ENCODE results near the gene PLEKHN1.

Gene PLEKHN1

DNA sequence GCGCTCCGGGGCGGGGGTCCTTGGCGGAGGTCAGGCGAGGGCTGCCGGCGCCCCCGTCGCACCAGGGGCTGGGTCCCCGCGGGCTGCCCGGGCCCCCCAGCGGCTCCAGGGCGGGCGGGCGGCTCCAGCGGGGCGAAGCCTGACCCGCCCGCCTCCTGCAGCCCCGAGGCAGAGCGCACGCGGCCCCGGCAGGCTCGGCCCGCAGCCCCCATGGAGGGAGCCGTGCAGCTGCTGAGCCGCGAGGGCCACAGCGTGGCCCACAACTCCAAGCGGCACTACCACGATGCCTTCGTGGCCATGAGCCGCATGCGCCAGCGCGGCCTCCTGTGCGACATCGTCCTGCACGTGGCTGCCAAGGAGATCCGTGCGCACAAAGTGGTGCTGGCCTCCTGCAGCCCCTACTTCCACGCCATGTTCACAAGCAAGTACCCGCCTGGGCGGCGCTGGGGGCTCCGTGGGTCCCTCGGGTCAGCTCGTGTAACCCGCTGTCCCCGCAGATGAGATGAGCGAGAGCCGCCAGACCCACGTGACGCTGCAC, 5.1 kb upstream of the PLEKHN1 start:
- DNase-seq = no peak

DNA sequence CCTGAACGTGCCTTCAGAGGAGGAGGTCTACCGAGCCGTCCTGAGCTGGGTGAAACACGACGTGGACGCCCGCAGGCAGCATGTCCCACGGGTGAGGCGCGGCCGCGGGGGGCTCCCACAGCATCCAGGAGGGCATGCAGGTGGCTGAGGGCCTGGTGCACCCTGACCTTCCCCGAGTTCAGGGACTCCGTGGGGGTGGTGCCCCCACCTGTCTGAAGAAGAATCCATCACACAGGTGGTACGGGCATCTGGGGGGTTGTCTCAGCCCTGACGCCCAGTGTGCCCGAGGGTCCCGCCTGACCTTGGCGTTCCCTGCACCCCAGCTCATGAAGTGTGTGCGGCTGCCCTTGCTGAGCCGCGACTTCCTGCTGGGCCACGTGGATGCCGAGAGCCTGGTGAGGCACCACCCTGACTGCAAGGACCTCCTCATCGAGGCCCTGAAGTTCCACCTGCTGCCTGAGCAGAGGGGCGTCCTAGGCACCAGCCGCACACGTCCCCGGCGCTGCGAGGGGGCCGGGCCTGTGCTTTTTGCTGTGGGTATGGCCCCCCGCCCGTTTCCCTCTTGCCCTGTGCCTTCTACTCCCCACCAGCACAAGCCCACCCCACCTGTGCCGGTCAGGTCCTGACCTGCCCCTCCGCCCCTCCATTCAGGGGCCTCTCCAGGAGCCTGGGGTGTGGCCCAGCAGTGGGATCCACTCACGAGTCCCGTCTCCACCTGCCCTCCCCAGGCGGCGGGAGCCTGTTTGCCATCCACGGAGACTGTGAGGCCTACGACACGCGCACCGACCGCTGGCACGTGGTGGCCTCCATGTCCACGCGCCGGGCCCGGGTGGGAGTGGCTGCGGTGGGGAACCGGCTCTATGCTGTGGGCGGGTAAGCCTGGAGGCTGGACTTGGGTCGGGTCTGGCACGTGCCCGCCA, 3.6 kb upstream of the PLEKHN1 start:
- no peak for DNase-seq

DNA sequence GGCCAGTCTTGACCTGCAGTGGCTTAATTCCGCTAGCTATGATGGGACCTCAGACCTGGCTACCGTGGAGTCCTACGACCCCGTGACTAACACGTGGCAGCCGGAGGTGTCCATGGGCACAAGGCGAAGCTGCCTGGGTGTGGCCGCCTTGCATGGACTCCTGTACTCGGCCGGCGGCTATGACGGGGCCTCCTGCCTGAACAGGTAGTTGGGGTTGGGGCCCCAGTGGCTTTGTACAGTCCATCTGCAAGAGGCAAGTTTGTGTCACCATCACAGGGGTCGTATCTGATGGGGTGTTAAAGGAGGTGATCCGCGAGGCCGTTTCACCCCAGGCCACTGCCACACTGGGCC, 3.0 kb upstream of the PLEKHN1 start:
- no peak for DNase-seq

DNA sequence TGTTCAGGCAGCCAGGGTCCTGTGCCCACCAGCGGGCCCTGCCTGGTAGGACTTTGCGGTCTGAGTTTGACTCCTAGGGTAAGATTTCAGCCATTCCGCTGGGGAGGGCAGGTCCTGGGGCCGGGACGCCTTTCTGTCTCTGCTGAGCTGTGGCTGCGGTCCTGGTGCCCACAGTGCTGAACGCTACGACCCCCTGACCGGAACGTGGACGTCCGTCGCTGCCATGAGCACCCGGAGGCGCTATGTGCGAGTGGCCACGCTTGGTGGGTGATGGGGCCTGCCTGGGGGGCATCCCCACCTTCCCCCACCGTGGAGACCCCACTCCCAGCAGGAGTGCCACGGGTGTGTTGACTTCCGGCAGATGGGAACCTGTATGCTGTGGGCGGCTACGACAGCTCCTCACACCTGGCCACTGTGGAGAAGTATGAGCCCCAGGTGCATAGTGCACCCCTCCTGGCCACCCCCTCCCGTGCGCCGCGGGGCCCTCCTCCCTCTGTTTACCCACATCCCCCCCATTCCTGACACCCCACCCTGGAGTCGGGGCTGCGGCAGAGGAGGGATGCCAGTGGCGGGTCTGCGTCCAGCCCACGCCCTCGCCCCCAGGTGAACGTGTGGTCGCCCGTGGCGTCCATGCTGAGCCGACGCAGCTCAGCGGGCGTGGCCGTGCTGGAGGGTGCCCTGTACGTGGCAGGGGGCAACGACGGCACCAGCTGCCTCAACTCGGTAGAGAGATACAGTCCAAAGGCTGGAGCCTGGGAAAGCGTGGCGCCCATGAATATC, 2.3 kb upstream of the PLEKHN1 start:
- DNase-seq = no peak

DNA sequence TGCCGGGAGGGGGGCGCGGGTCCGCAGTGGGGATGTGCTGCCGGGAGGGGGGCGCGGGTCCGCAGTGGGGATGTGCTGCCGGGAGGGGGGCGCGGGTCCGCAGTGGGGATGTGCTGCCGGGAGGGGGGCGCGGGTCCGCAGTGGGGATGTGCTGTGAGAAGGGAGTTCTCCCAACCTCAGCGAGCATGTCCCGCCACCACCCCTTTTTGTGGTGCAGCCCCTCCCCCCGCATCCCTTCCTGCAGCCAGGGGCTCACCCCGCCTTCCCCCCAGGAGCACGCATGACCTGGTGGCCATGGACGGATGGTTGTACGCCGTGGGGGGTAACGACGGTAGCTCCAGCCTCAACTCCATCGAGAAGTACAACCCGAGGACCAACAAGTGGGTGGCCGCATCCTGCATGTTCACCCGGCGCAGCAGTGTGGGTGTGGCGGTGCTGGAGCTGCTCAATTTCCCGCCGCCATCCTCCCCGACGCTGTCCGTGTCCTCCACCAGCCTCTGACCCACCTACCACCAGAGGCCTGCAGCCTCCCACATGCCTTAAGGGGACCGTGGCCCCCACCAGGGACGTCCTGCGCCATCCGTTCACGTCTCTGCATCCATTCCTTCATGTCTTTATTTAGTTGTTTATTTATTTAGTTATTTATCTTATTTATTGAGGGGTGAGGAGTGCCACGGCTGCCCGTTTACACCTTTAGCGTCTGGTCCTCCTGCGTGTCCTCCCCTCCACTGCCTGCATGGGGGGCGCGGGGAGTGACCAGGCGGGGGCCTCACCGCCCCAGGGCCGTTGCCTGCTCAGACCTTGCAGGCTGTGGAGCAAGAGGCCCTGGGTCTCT, 1.4 kb upstream of the PLEKHN1 start:
- DNase-seq = no peak

DNA sequence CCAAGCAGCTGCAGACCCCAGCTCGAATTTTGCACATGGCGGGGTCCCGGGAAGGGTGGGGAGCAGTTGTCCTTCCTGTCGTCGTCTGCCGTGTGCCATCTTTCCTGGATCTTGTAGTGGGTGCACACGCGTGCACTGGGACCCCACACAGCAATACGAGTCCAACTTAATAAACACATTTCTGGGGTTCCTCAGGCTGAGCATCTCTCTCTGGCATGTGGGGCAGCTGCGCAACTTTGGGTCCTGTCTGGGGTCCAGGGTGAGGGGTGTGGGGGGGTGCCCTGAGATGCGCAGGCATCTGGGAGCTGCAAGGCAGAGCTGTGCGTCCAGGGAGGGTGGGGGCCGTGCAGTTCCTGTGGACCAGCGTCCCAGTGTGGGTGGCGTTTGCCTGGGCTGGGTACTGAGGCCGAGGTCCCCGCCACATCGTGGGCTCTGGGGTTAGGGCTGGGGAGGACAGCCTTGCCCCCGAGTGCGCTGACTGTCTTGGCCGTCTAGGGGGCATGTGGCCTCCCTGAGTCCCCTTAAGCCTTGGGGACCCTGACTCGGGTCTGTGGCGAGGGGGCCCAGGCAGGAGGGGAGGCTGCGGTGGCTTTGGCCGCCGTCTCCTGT, 652 bp upstream of the PLEKHN1 start:
- no peak for DNase-seq

DNA sequence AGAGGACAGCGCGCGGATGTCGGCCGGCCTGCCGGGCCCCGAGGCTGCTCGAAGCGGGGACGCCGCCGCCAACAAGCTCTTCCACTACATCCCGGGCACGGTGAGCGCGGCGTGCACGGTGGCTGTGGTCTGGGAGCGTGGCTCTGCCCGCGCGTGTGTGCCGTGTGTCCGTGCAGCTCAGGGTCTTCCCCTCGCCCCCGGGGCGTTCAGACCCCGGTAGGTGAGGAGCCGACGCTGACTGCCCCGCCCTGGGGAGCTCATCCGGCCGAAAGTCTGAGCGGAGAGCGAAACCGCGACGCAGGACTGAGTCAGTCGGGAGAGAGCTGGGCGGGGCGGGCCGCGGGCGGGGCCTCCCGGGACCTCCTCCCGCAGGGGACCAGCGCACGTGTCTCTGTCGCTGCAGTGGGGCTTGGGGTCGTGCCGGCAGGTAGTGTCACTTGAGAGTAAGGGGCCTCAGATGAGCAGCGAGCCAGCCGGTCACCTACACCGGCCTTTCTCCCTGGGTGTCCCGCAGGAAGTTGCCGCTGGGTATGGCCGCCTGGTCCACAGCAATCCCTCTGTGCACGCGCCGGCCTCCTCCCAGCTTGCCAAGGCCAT, 520 bp downstream of the PLEKHN1 start:
- peak; percentile 87 for DNase-seq

DNA sequence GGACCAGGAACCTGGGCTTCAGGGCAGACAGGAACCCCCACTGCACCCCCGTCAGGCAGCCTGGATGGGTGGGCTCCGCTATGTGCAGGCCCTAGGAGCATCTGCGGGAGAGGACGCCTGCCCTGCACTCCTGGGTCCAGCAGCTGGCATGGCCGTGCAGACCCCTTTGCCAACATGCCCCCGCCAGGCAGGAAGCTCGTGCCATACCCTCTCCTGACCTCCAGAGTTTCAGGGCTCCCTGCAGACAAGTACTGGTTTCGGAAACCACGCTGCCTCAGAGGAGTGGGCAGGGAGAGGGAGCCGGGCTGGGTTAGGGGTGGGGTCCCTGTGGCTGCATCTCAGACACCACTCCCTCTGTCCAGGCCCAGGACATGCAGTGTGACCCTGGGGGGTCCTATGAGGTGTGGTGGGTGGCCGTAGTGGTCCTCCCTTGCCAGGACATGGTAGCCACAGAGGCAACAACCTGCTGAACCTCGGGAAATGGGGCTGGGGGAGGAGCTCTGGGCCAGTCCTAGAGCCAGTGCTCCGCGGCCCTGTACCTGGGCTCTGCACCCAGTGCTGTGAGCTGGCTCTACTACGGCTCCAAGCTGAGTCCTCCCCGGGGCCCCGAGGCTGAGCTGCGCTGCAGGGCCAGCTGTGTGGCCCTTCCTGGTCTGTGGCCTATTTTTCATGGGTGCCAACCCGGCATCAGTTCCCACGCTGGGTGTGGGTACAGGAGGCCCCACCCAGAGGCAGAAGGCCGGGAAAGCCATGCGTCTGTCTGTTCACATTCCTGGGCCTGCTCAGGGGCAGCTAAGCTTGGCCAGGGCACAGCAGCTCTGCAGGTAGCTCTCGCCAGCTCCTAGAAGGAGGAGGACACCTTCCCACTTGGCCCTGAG, 1.4 kb downstream of the PLEKHN1 start:
- no peak for DNase-seq

DNA sequence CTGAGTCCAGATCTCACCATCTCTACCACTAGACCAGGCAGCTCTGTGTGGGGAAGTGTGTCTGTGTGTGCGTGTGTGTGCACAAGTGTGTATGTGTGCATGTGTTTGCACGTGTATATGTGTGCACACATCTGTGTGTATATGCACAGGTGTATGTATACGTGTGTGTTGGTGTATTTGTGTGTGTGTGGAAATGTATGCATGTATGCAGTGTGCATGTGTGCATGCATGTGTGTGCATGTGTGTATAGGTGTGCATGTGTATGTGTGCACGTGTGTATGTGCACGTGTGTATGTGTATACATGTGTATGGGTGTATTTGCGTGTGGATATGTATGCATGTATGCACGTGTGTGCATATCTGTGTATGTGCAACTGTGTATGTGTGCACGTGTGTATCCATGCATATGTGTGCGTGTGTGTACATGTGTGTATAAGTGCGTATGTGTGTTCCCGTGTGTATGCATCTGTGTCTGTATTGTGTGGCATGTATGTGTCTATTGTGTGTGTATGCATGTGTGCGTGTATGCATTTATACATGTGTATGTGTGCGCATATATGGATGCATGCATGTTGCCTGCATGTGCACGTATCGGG, 3.1 kb downstream of the PLEKHN1 start:
- DNase-seq = no peak

DNA sequence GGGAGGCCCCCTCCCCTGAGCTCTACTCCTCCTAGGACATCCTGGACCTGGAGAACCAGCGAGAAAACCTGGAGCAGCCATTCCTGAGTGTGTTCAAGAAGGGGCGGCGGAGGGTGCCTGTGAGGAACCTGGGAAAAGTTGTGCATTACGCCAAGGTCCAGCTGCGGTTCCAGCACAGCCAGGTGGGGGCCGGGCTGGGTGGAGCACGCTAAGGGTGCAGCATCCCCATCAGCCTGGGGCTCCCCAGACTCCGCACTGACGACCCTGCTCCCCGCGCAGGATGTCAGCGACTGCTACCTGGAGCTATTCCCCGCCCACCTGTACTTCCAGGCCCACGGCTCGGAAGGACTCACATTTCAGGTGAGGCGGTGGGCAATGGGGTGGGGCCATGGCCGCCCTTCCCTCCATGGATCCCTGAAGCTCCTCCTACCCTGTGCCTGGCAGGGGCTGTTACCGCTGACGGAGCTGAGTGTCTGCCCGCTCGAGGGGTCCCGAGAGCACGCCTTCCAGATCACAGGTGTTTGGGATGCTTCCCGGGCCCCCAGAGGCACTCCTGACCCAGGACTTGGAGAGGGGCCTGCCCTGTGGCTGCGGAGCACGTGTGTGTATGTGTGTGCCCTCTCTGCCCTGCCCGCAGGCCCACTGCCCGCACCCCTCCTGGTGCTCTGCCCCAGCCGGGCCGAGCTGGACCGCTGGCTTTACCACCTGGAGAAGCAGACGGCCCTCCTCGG, 4.1 kb downstream of the PLEKHN1 start:
- no peak for DNase-seq

DNA sequence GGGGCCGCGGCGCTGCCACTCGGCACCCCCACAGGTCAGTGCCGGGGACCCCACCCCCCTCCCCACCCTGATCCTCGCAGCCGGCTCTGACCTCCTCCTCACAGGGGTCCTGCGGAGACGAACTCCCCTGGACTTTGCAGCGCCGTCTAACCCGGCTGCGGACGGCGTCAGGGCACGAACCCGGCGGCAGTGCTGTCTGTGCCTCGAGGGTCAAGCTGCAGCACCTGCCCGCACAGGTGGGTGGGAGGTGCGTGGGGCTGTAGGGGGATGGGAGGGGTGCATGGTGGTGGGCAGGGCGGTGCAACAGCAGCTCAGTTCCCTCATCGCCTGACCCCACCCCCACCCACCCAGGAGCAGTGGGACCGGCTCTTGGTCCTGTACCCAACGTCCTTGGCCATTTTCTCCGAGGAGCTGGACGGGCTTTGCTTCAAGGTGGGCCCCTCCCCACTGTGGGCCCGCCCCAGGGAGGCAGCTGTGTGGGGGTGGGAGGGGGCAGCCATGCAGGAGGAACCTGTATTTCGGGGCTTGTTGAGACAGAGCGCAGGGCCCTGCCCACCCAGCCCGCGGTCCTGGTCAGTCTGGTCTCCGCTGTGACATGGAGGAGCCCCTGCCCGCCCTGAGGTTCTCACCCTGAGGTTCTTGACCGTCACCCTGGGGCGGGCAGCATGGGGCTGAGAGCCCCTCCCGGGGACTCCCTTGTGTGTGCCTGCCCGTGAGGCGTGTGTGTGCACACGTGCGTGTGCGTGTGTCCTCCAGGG, 4.9 kb downstream of the PLEKHN1 start:
- no peak for DNase-seq

DNA sequence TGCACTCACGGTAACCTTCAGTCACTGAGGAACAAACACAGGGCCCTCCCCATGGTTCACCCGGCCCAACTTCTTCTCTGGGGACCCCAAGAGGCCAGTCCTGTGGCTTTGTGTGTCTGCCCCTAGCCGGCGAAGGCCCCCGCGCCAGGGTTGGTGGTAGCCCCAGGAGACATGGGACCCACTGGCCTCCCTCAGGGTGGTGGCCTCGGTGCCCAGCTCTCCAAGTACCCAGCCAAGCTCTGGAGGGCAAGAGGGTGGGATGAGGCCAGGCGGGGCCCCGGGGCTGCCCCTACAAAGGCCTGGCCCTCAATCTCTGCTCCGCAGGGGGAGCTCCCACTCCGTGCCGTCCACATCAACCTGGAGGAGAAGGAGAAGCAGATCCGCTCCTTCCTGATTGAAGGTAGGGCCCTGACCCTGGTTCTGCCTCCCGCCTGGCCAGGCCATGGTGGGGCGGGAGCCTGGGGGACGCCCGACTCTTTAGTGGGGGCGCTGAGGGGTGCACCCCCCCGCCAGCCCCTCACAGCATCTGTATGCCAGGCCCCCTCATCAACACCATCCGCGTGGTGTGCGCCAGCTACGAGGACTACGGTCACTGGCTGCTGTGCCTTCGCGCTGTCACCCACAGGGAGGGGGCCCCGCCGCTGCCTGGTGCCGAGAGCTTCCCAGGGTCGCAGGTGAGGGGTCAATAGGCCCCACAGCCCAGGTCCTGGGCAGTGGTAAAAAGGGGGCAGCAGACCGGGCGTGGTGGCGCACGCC, 5.6 kb downstream of the PLEKHN1 start:
- DNase-seq = no peak

DNA sequence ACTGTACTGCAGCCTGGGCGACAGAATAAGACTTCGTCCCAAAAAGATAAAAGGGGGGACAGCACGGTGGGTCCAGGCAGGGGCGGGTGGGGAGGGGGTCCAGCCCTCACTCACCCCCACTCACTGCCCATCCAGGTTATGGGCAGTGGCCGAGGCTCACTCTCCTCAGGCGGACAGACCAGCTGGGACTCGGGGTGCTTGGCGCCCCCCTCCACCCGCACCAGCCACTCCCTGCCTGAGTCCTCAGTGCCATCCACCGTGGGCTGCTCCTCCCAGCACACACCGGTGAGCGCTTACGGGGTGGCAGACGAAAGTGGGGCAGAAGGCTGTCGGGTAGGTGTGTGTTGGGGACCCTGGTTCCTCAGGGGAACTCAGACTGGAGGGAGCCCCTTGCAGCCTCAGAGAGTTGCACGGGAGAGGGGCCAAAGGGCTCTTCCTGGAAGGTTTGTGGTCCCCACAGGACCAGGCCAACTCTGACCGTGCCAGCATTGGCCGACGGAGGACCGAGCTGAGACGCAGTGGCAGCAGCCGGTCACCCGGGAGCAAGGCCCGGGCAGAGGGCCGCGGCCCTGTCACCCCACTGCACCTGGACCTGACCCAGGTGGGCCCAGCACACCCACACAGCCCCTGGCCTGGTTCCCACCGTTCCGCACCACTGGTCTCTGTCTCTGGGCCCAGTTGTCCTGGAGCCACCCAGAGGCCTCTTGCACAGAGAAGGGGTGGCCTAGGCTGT, 6.6 kb downstream of the PLEKHN1 start:
- DNase-seq = no peak

DNA sequence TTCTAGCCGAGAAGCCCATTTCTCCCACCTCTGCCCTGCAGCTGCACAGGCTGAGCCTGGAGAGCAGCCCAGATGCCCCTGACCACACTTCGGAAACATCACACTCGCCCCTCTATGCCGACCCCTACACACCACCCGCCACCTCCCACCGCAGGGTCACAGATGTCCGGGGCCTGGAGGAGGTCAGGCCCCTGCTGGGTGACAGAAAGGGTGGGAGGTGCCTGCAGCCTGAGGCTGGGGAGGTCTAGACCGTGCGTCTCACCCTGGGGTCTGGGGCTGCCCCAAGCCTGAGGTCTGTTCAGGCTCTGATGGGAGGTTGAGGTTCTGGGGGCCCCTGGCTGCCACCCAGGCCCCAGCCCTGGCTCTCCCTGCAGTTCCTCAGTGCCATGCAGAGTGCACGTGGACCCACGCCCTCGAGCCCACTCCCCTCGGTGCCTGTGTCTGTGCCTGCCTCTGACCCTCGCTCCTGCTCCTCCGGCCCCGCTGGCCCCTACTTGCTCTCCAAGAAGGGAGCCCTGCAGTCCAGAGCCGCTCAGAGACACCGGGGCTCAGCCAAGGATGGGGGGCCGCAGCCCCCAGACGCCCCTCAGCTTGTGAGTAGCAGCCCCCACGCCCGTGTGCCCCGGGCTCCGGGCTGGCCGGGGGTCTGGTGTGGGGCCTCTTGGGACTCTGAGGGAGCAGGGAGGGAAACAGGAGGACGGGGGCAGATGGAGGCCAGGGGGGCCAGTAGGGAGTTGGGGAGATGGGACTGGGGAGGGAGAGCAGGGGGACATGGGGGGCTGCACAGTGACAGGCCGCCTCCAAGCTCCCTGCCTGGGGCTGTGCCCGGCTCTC, 7.4 kb downstream of the PLEKHN1 start:
- DNase-seq = no peak

DNA sequence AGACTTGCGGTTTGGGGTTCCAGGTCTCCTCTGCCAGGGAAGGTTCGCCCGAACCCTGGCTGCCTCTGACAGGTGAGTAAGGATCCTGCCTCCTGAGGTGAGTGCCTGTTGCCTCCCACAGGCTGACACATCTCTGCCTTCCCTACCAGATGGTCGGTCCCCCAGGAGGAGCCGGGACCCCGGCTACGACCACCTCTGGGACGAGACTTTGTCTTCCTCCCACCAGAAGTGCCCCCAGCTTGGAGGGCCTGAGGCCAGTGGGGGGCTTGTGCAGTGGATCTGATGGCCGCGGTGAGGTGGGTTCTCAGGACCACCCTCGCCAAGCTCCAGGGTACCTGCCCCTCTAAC, 8.0 kb downstream of the PLEKHN1 start:
- no peak for DNase-seq

DNA sequence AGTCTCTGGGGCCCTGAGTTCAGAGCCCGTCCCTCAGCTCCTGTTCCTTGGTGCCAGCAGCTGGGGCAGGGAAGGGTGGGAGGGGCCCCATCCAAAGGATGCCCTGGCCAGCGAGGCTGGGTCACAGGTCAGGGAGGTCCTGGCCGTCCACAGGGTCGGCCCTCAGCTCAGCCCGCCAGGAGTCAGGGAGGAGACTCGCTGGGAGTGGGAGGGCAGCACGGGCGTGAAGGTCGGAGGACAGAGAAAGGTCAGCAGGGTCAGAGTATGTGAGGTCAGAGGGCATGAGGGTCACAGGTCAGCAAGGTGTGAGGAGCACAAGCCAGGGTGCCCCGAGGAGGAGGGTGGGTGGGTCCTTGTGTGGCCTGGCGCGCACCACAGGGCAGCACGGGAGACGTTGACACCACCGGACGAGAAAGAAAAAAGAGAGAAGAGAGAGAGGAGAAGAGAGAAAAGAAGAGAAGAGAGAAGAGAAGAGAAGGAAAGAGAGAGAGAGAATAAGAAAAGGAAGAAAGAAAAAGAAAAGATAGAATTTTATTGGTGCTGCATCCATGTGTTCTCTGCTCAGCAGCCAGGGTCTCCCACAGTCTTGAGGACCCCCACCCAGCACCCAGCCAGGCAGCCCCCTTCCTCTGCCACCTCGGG, 8.5 kb downstream of the PLEKHN1 start:
- DNase-seq = no peak
